Measurements from ENCODE around the gene SCN3A.

DNA sequence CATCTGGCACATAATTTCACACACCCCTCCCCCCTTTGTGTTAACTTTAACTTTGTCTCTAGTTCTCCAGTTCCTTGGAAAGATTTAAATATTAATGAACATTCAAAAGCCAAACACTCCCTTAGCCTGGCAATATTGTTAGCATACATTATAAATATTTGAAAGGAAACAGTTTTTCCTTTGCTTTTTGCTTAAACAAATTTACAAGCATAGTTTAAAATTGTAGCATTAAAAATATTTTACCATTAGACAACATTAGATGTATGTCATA is 135.4 kb downstream of the SCN3A start:
- TF ChIP-seq POLR2AphosphoS5 (IDR thresholded peaks at IDR 0.05; ENCODE audit: borderline replicate concordance, low read depth, low read length) (no peak), EZH2 (IDR thresholded peaks at IDR 0.05) (no peak), FOXP2 (optimal IDR thresholded peaks at IDR 0.05; ENCODE audit: control extremely low read depth, extremely low read length, insufficient read depth) (no peak)

All from SK-N-MC (cell line).